Chondrocyte (in vitro differentiated cells): ENCODE measurements around the gene GPR176. TPM values are rescaled to one million over a fixed set of nuclear protein-coding genes. Genes with fewer than 3 reads are reported as not detected.

ENCODE experiments used
- DNase-seq: peaks from one replicate; pipeline ENCODE4 v3.0.0; 2021; ENCODE audit warnings: mixed read lengths, low spot score
- H3K27ac Mint-ChIP-seq: one replicate; pipeline ENCODE4 v1.8.0; 2021; ENCODE audit warnings: mild to moderate bottlenecking, moderate library complexity, mixed read lengths; ENCODE audit not compliant: unreplicated experiment
- H3K27me3 Mint-ChIP-seq: 2 replicates; pipeline ENCODE4 v1.8.0; 2021; ENCODE audit warnings: low read depth, mixed read lengths
- H3K36me3 Mint-ChIP-seq: 2 replicates; pipeline ENCODE4 v1.8.0; 2021; ENCODE audit warnings: low read depth, mixed read lengths
- H3K4me1 Mint-ChIP-seq: 2 replicates; pipeline ENCODE4 v1.8.0; 2021; ENCODE audit warnings: low read depth, mild to moderate bottlenecking, mixed read lengths
- H3K4me3 Mint-ChIP-seq: one replicate; pipeline ENCODE4 v1.8.0; 2021; ENCODE audit warnings: mild to moderate bottlenecking, moderate library complexity, mixed read lengths; ENCODE audit not compliant: unreplicated experiment
- H3K9me3 Mint-ChIP-seq: 2 replicates; pipeline ENCODE4 v1.8.0; 2021; ENCODE audit warnings: low read depth, mixed read lengths
- CTCF ChIP-seq: fragments of 200-600 bp; sonication (generic); IDR thresholded peaks from 2 replicates; pipeline ENCODE4 v1.5.0; 2021; ENCODE audit warnings: antibody characterized with exemption, mild to moderate bottlenecking, moderate library complexity
- total RNA-seq: library from RNA; stranded (reverse); gene quantifications from 3 replicates; pipeline ENCODE4 v1.2.1, GENCODE V29; 2021

The GPR176 gene
- total RNA-seq, 1 donor from 2014 or later = 31.1 TPM

GRCh38 chr15:39963786-39964185, 43.7 kb upstream of the GPR176 start:
- Mint-ChIP-seq H3K4me3 (no peak overlapping the region), H3K27me3 (no peaks in the 10 kb centered on the region), H3K4me1 (no peaks in the 10 kb centered on the region), H3K9me3 (no peaks in the 10 kb centered on the region), H3K27ac (no peak overlapping the region), H3K36me3 (peaks cover 27% of the 10 kb centered on the region)
- no peak for TF ChIP-seq CTCF
- DNase-seq = no peak

GRCh38 chr15:39961051-39961450, 41.0 kb upstream of the GPR176 start:
- Mint-ChIP-seq H3K27me3 (no peaks in the 10 kb centered on the region), H3K4me3 (no peak overlapping the region), H3K36me3 (peaks cover 30% of the 10 kb centered on the region), H3K4me1 (no peaks in the 10 kb centered on the region), H3K27ac (no peak overlapping the region), H3K9me3 (no peaks in the 10 kb centered on the region)
- TF ChIP-seq CTCF = no peak
- DNase-seq = no peak

- no peaks in the 10 kb centered on the region for H3K4me1 Mint-ChIP-seq
- DNase-seq = no peak
- no peaks in the 10 kb centered on the region for H3K27me3 Mint-ChIP-seq
- no peak for TF ChIP-seq CTCF
- no peak overlapping the region for H3K27ac Mint-ChIP-seq
- no peaks in the 10 kb centered on the region for H3K9me3 Mint-ChIP-seq
- H3K4me3 Mint-ChIP-seq = no peak overlapping the region
- H3K36me3 Mint-ChIP-seq = peaks cover 31% of the 10 kb centered on the region
Measured at GRCh38 chr15:39960411-39960810, 40.3 kb upstream of the GPR176 start.

GRCh38 chr15:39959411-39959810, 39.3 kb upstream of the GPR176 start:
- DNase-seq = no peak
- Mint-ChIP-seq H3K36me3 (peaks cover 34% of the 10 kb centered on the region), H3K27ac (no peak overlapping the region)

GRCh38 chr15:39957481-39957880, 37.4 kb upstream of the GPR176 start:
- Mint-ChIP-seq H3K36me3 (peaks cover 39% of the 10 kb centered on the region), H3K9me3 (no peaks in the 10 kb centered on the region), H3K27ac (no peak overlapping the region), H3K4me1 (no peaks in the 10 kb centered on the region), H3K4me3 (no peak overlapping the region), H3K27me3 (no peaks in the 10 kb centered on the region)
- no peak for TF ChIP-seq CTCF
- DNase-seq = no peak

More at GRCh38 chr15:39959411-39959810, 39.3 kb upstream of the GPR176 start:
- Mint-ChIP-seq H3K9me3 (no peaks in the 10 kb centered on the region), H3K27me3 (no peaks in the 10 kb centered on the region), H3K4me1 (no peaks in the 10 kb centered on the region), H3K4me3 (no peak overlapping the region)
- TF ChIP-seq CTCF = no peak
